ENCODE data around the gene IL20RB. TPM values are rescaled to one million over a fixed set of nuclear protein-coding genes. Genes with fewer than 3 reads are reported as not detected.

IL20RB gene, protein sequence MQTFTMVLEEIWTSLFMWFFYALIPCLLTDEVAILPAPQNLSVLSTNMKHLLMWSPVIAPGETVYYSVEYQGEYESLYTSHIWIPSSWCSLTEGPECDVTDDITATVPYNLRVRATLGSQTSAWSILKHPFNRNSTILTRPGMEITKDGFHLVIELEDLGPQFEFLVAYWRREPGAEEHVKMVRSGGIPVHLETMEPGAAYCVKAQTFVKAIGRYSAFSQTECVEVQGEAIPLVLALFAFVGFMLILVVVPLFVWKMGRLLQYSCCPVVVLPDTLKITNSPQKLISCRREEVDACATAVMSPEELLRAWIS
- total RNA-seq (2022; extraction: Qiagen RNA extraction; ENCODE audit: low read depth) = 0.71 to 1.0 TPM (median 0.90 TPM) in 5 replicates

DNA sequence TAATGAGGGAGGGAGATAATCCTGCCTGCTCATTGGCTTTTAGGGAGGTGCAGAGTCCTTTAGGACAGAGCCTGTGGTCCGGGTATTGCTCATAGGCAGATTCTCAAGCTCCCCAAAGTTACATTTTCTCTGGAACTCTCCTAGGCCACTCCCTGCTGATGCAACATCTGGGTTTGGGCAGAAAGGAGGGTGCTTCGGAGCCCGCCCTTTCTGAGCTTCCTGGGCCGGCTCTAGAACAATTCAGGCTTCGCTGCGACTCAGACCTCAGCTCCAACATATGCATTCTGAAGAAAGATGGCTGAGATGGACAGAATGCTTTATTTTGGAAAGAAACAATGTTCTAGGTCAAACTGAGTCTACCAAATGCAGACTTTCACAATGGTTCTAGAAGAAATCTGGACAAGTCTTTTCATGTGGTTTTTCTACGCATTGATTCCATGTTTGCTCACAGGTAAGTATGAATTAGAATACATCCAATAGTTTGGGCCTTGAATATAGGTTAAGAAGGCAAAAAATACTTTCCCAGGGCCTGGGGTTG lies at the start of gene IL20RB:
IL20RB (plus strand) TSS at position 233 of the 538 bp plus-strand sequence; CDS start at position 364, 131 bp downstream.

Other genes starting within 250 kb of the IL20RB start
- gene STAG1, start 205.6 kb upstream of the IL20RB start, total RNA-seq (2022; extraction: Qiagen RNA extraction; ENCODE audit: low read depth) = 5.8 to 11.2 TPM (median 10.0 TPM) in 5 replicates
- gene SLC35G2, start 138.9 kb upstream of the IL20RB start, total RNA-seq (2022; extraction: Qiagen RNA extraction; ENCODE audit: low read depth) = 18.3 to 35.1 TPM (median 30.8 TPM) in 5 replicates
- 24.5 to 30.0 TPM (median 25.9 TPM) in 5 replicates for gene NCK1, start 95.8 kb upstream of the IL20RB start, total RNA-seq (2022; extraction: Qiagen RNA extraction; ENCODE audit: low read depth)